ENCODE measurements around the gene PLXNB3.
A peak's percentile ranks its signal among the peaks of the same experiment; 100 is the strongest.
"Not testable (repeated sequence)": the region's sequence is repeated elsewhere in the genome, so short reads cannot be mapped to it uniquely, and the experiment has no call there.

The PLXNB3 gene

DNA sequence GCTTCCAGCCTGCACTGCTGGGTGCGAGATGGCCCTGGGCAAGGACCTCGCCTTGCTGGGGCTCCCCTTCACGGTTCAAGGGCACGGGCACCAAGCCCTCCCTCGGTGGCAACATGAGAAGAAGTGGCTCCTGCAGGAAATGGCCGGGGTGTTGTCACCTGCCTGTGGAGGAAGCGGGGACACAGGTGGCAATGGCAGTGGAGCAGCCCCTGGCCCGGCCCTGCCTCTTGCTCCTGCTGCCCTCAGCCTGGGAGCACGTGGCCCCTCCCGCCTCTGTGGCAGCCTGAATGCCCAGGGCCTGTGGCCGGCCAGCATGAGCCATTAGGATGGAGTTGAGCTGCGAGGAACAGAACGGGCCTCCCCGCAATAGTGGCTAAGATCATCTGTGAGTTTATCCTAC is 22.6 kb upstream of the PLXNB3 start:
- H3K9me3 Mint-ChIP-seq (ENCODE audit: low read depth) = no peaks in the 10 kb centered on the region
- no peak overlapping the region for H3K4me3 Mint-ChIP-seq
- no peaks in the 10 kb centered on the region for H3K36me3 Mint-ChIP-seq
- peaks cover 3% of the 10 kb centered on the region for H3K27me3 Mint-ChIP-seq
- H3K4me1 Mint-ChIP-seq (ENCODE audit: low read depth) = peaks cover 15% of the 10 kb centered on the region
- no peak overlapping the region for H3K27ac Mint-ChIP-seq

DNA sequence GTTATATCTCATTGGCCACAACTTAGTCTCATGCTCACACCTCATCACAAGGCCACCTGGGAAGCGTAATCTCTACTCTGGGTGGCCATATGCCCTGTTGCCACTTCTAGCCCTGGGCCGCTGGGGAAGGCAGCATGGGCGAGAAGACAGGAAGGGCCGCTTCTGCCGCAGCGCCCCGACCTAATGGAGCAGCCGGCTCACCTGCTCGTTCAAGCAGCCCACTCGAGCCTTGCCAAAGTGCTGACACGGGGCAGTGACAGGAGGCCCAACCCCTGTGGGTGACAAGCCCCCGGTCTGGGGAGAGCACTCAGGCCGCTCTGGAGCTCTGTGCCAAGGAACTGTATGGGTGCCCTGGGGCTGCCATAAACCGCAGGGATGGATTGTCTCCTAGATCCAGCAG is 21.9 kb upstream of the PLXNB3 start:
- H3K9me3 Mint-ChIP-seq (ENCODE audit: low read depth); H3K27ac Mint-ChIP-seq; H3K4me3 Mint-ChIP-seq; H3K27me3 Mint-ChIP-seq; H3K36me3 Mint-ChIP-seq: not testable (repeated sequence)
- peaks cover 15% of the 10 kb centered on the region for H3K4me1 Mint-ChIP-seq (ENCODE audit: low read depth)

DNA sequence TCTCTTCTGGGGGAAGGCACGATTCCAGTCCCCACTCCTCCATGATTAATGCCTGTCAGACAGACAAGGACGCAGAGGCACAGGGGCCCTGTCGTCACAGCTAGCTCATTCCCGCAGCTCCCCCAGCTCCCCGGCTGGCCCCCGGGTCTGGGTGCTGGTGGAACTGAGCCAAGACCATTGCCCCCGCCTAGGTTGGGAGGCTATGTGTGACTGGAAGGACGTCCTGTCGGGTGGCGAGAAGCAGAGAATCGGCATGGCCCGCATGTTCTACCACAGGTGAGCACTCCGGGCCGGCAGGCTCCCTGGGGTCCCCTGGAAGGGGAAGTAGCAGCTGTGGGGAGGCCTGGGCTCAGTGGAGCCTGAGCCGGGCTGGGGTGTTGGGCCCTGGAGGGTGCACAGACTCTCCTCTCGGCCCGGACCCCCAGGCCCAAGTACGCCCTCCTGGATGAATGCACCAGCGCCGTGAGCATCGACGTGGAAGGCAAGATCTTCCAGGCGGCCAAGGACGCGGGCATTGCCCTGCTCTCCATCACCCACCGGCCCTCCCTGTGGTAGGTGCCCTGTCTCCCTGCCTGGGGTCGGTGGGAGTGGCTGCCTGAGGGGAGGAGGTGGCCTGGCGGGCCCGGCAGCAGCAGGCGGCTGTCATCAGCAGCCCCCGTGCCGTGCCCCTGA is 21.1 kb upstream of the PLXNB3 start:
- not testable (repeated sequence) for H3K36me3 Mint-ChIP-seq; H3K9me3 Mint-ChIP-seq (ENCODE audit: low read depth); H3K4me3 Mint-ChIP-seq; H3K27me3 Mint-ChIP-seq; H3K27ac Mint-ChIP-seq
- H3K4me1 Mint-ChIP-seq (ENCODE audit: low read depth) = peaks cover 15% of the 10 kb centered on the region

DNA sequence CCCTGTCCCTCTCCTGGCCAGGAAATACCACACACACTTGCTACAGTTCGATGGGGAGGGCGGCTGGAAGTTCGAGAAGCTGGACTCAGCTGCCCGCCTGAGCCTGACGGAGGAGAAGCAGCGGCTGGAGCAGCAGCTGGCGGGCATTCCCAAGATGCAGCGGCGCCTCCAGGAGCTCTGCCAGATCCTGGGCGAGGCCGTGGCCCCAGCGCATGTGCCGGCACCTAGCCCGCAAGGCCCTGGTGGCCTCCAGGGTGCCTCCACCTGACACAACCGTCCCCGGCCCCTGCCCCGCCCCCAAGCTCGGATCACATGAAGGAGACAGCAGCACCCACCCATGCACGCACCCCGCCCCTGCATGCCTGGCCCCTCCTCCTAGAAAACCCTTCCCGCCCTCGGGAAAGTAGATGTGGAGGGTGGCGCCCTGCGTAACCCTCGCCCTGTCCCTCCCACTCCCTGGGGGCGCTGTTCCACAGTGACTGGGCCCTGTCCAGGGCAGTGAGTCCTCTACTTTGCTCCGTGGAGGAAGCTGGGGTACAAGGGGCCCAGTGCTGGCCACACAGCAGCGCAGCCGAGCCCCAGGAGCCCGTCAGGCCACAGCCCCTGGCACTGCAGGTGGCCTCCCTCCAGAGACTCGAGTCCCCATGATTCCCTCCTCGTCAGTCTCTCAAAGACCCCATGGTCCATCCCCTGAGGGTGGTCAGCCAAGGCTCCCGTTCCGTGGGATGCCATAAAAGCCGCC is 20.4 kb upstream of the PLXNB3 start:
- H3K4me3 Mint-ChIP-seq; H3K27ac Mint-ChIP-seq; H3K27me3 Mint-ChIP-seq; H3K9me3 Mint-ChIP-seq (ENCODE audit: low read depth); H3K36me3 Mint-ChIP-seq: not testable (repeated sequence)
- peaks cover 15% of the 10 kb centered on the region for H3K4me1 Mint-ChIP-seq (ENCODE audit: low read depth)

DNA sequence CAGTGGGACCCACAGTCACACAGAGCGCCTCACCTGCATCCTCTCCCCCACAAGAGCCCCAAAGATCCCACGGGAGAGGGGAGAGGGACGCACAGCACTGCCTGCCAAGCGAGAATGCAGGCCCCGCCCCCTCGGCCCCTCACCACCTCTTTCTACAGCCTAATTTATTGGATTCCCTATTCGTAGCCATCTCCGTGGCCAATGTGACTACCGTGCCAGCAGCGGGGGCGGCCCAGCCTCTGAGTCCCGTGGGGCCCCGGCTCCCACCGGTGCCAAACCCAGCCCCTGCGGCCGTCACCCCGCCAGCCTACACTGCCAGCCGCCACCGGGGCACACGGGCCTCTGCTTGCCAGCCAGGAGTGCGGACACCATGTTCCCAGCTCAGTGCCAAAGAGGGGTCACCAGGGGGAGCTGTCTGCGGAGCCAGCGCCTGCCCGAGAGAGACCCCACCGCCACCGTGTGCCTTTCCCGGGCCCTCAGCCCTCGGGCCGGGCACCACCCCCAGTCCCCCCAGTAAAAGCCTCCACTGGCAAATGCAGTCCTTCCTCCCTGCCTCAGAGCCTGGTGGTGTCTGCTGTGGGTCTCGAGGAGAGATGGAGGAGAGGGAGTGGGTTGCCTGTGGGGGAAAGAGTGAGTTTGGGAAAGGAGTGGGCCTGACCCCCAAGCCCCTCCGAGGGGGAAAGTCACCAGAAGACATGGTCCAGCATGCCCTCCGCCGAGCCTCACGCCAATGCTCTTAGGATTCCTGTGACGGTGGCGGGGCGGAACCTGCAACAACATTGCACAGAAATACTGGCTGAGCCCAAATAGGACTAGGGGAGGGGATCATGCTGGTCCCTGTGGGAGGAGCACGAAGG is 19.6 kb upstream of the PLXNB3 start:
- Mint-ChIP-seq H3K4me1 (ENCODE audit: low read depth) (peaks cover 15% of the 10 kb centered on the region), H3K4me3 (peak overlapping the region; percentile 20), H3K27ac (no peak overlapping the region), H3K36me3 (no peaks in the 10 kb centered on the region), H3K27me3 (peaks cover 3% of the 10 kb centered on the region), H3K9me3 (ENCODE audit: low read depth) (no peaks in the 10 kb centered on the region)

DNA sequence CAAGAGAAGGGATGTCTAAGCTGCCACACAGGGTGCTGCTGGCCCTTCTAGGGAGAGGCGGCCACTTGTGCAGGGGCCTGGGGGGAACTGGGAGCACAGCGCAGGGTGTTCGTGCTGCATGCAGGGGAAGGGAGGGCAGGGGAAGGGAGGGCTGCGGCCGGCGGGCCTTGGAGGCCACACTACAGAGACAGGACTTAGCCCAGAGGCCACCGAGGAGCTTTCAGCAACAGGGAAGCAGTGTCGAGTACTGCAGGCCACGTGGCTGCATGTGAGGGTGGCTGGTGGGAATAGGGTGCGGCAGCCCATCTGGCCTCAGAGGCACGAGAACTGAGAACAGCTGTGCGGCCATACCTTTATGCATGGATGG is 19.0 kb upstream of the PLXNB3 start:
- H3K27me3 Mint-ChIP-seq; H3K36me3 Mint-ChIP-seq; H3K9me3 Mint-ChIP-seq (ENCODE audit: low read depth); H3K27ac Mint-ChIP-seq; H3K4me3 Mint-ChIP-seq: not testable (repeated sequence)
- peaks cover 13% of the 10 kb centered on the region for H3K4me1 Mint-ChIP-seq (ENCODE audit: low read depth)

DNA sequence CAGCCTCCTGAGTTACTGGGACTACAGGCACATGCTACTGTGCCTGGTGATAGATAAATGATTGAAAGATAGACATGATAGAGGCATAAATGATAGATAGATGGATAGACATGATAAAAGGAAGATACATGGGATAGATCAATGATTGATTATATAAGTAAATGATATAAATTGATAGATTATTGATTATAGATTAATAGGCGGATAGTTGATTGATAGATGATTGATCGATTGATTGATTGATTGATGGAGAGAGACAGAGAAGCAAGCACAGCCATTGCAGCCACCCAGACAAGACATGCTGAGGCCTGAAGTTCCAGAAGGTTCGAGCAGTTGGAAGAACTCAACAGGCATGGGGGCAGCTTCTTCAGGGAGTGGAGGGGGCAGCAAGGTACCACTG is 17.7 kb upstream of the PLXNB3 start:
- H3K36me3 Mint-ChIP-seq = no peaks in the 10 kb centered on the region
- H3K27me3 Mint-ChIP-seq = peaks cover 3% of the 10 kb centered on the region
- no peak overlapping the region for H3K27ac Mint-ChIP-seq
- H3K4me3 Mint-ChIP-seq = no peak overlapping the region
- peaks cover 5% of the 10 kb centered on the region for H3K4me1 Mint-ChIP-seq (ENCODE audit: low read depth)
- H3K9me3 Mint-ChIP-seq (ENCODE audit: low read depth) = no peaks in the 10 kb centered on the region

DNA sequence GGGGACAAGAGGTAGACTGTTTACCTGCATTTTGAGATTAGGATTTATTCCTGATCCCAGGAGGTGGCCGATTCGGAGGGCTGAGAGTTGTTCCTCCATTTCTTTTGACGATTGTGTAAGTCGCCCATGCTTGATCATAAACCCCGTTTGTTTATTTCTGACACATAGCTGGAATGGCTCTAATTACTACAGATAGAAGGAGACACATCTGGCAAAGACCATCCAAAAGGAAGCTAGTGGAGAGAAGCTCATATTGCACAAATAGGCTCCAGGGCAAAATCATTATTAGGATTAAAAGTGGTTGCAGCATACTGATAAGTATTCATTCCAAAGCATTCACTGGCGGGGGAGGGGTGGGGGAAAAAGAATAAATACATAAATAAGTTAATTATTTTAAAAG is 17.1 kb upstream of the PLXNB3 start:
- H3K4me1 Mint-ChIP-seq (ENCODE audit: low read depth); H3K9me3 Mint-ChIP-seq (ENCODE audit: low read depth); H3K36me3 Mint-ChIP-seq; H3K4me3 Mint-ChIP-seq; H3K27ac Mint-ChIP-seq; H3K27me3 Mint-ChIP-seq: not testable (repeated sequence)

DNA sequence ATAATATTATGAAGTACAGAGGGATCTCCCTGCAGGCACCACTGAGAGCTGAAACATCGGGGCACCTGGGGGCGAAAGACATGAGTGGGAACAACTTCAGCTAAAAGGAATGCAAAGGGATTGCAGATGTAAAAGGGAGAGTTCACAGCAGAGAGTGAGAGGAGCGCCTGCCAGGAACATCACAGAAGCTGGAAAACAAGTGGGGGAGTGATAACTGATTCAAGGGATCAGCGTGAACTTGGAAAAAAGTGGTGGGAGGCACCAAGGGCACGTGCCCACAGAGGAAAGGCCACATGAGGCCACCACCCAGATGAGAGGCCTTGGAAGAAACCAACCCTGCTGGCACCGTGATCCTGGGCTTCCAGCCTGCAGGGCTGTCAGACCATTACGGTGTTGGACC is 15.0 kb upstream of the PLXNB3 start:
- not testable (repeated sequence) for H3K27me3 Mint-ChIP-seq; H3K4me3 Mint-ChIP-seq; H3K4me1 Mint-ChIP-seq (ENCODE audit: low read depth); H3K27ac Mint-ChIP-seq; H3K9me3 Mint-ChIP-seq (ENCODE audit: low read depth); H3K36me3 Mint-ChIP-seq

DNA sequence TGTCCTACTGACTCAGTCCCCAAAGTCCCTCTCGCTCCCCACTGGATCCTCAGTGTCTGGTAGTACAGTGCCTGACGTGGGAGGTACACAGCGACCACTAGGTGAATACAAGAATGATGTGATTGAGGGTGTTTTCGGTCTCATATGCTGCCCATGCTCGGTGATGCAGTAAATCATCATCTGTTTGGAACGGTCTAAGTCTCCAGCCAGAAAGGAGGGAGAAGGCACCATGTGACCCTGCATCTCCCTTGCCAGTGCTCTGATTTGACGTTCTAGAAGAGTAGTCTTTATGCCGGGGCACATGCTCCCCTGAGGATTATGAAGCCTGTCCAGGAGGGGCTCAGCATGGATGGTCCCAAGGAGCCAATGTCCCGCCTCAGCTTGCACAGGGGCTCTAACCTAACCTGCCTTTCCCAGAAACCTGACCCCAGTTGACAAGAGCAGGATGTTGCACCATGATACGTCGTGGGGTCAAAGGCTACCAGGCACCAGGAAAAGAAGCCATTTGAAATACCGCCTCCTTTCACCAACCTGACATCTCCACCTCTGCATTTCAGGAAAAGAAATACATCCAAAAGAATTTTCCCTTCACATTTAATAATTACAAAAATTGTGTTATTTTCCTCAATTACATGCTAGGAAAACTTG is 13.8 kb upstream of the PLXNB3 start:
- H3K9me3 Mint-ChIP-seq (ENCODE audit: low read depth) = no peaks in the 10 kb centered on the region
- no peak overlapping the region for H3K27ac Mint-ChIP-seq
- H3K27me3 Mint-ChIP-seq = peaks cover 3% of the 10 kb centered on the region
- H3K4me1 Mint-ChIP-seq (ENCODE audit: low read depth) = no peaks in the 10 kb centered on the region
- H3K4me3 Mint-ChIP-seq = no peak overlapping the region
- H3K36me3 Mint-ChIP-seq = no peaks in the 10 kb centered on the region

DNA sequence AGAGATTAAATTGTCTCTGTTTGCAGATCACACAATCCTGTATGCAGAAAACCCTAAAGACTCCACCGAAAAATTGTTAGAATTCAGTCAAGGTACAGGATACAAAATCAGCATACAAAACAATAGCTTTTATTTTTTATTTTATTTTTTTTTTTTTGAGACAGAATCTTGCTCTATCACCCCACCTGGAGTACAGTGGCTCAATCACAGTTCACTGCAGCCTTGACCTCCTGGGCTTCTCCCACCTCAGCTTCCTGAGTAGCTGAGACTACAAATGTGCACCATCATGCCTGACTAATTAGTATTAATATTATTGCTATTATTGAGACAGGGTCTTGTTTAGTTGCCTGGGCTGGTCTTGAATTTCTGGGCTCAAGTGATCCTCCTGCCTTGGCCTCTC is 8.9 kb upstream of the PLXNB3 start:
- H3K36me3 Mint-ChIP-seq = no peaks in the 10 kb centered on the region
- no peaks in the 10 kb centered on the region for H3K4me1 Mint-ChIP-seq (ENCODE audit: low read depth)
- H3K9me3 Mint-ChIP-seq (ENCODE audit: low read depth) = no peaks in the 10 kb centered on the region
- no peak overlapping the region for H3K4me3 Mint-ChIP-seq
- H3K27ac Mint-ChIP-seq = no peak overlapping the region
- no peaks in the 10 kb centered on the region for H3K27me3 Mint-ChIP-seq

DNA sequence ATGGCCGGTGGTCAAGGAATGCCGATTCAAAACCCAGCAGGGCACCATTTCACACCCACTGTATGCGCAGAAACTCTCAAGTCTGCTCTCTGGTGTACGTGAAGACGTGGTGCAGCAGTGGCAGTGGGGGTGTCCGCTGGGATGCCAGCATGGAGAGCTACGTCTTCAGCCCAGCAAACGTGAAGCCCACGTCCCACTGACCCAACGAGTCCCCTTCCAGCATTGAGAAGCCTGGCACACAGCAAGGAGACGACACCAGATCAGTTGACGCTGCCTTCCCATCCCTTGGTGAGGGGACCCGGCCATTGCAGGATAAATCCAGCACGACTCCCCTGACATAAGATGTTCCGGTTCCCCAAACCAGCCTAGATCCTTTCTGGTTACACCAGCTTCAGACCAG is 2.2 kb upstream of the PLXNB3 start:
- no peaks in the 10 kb centered on the region for H3K36me3 Mint-ChIP-seq
- no peaks in the 10 kb centered on the region for H3K27me3 Mint-ChIP-seq
- H3K4me1 Mint-ChIP-seq (ENCODE audit: low read depth) = peaks cover 10% of the 10 kb centered on the region
- H3K27ac Mint-ChIP-seq = no peak overlapping the region
- no peak overlapping the region for H3K4me3 Mint-ChIP-seq
- no peaks in the 10 kb centered on the region for H3K9me3 Mint-ChIP-seq (ENCODE audit: low read depth)

DNA sequence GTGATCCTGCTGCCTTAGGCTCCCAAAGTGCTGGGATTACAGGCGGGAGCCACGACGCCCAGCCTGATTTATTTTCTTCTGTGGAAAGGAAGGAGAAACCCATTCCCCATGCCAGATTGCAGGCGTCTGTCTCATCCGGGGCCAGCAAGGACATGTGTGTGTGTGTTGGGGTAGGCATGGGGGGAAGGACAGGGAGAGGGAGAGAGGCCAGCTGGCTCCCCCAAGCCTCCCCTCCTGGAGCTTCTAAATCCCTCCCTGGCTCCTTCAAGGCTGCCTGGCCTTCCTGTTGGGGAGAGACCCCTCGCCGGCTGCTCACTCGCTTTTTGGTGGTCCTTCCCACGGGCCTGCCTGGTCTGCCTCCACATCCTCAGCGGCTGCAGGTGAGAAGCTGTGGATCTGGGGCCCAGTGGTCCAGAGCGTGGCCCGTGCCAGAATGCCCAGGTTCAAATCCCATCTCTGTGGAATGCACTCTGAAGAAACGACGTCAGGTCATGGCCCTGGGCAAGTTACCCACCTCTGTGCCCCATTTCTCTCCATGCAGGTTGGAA is 1.3 kb upstream of the PLXNB3 start:
- H3K27ac Mint-ChIP-seq = no peak overlapping the region
- no peaks in the 10 kb centered on the region for H3K9me3 Mint-ChIP-seq (ENCODE audit: low read depth)
- no peak overlapping the region for H3K4me3 Mint-ChIP-seq
- H3K36me3 Mint-ChIP-seq = no peaks in the 10 kb centered on the region
- H3K27me3 Mint-ChIP-seq = no peaks in the 10 kb centered on the region
- H3K4me1 Mint-ChIP-seq (ENCODE audit: low read depth) = peaks cover 10% of the 10 kb centered on the region

DNA sequence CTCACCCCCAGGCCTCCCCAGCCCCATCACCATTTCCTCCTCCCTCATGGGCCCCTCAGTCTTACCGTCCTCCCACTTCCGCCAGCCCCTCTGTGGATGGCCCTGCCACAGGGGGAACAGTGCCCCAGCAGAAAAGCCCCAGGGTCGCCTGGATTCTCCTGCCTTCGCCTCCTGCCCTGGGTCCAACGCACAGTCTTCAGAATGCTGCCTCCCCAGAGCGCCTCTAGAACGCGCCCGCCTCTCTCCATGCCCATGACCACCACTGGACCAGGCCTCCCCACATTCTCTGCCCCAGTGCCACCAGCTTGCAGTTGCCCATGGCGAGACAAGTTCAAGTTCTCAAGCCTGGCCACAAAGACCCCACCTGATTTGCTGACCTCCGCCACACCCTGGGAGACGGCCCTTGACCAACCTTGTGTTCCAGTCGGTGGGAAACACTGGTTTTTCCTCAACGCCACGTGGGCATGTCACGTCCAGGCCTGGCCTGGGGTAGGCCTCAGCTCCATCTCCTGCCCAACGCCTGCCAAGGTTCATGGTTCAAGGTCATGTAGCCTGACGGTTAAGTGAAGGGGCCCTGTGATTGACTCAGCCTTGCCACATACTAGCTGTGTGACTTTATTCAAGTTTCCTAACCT is 634 bp upstream of the PLXNB3 start:
- Mint-ChIP-seq H3K9me3 (ENCODE audit: low read depth) (no peaks in the 10 kb centered on the region), H3K27ac (no peak overlapping the region), H3K4me3 (no peak overlapping the region), H3K27me3 (no peaks in the 10 kb centered on the region), H3K4me1 (ENCODE audit: low read depth) (peaks cover 14% of the 10 kb centered on the region), H3K36me3 (no peaks in the 10 kb centered on the region)

DNA sequence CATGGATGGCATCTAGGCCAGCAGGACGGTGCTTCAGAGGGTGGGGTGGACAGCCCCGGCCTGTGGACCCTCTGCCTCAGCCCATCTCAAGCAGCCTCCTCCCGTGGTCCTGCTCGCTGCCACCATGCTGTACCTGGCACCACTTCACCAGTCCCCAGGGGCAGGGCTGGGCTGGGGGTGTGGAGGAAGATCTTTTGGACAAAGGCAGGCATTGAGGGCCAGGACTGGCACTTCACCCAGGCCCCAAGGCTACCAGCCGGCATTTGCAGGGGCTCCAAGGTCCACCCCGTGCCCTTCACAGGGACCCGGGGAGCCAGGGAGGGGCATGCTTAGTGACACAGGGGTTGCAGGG is 713 bp downstream of the PLXNB3 start:
- Mint-ChIP-seq H3K27ac (no peak overlapping the region), H3K36me3 (no peaks in the 10 kb centered on the region), H3K27me3 (no peaks in the 10 kb centered on the region), H3K4me3 (no peak overlapping the region), H3K9me3 (ENCODE audit: low read depth) (no peaks in the 10 kb centered on the region), H3K4me1 (ENCODE audit: low read depth) (peaks cover 14% of the 10 kb centered on the region)
